HG03095 (cell line): Measurements from ENCODE around the gene FLT4.

Experiments used
- ATAC-seq: cut with Tn5 transposase; IDR thresholded peaks from one replicate; pipeline ENCODE4 v1.9.1; 2021; ENCODE audit warnings: moderate library complexity; ENCODE audit not compliant: unreplicated experiment

The FLT4 gene

GRCh38 chr5:180643191-180643851 lies 6.1 kb downstream of the FLT4 start:
- ATAC-seq: no peak

- no peak for ATAC-seq
Measured at GRCh38 chr5:180642779-180643178, 6.6 kb downstream of the FLT4 start.

DNA sequence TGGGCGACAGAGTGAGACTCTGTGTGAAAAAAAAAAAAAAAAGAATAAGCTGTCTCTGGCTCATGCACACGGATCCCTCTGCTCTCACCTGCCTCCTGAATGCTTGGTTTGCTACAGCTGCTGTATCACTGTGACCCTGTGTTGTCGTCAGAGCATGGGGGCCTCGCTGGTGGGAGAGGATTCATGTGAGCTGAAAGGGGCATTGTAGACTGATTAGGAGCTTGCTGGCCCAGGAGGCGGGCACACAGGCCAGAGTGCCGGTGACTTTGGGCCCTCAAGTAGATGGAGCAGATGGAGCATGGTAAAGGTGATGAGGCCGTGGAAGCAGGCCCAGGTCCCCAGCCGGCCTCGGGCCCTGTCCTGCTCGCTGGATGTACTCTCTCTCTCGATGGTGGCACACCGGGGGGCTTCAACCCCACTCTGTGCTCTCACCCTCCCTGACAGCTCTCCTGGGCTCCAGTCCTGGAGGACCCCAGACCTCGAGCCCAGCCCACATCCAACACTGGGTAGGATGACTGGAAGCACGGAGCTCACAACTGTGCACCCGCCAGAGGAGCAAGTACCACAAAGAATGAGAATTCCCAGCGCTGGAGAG lies 7.1 kb downstream of the FLT4 start:
- ATAC-seq: no peak

- no peak for ATAC-seq
Measured at GRCh38 chr5:180641566-180641900, 7.9 kb downstream of the FLT4 start.

GRCh38 chr5:180640861-180641565 lies 8.4 kb downstream of the FLT4 start:
- ATAC-seq: no peak

DNA sequence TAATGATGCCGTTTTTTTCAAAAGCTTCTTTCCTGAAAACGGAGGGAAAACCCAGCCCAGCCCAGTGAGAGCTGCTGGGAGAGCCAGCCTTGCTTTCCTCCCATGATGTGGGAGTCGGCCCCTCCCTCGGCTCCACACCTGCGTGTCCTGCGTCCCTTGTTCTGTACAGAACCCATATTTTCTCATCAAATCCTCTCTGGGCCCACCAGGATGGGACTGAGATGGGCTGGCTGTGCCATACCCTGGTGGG lies 8.9 kb downstream of the FLT4 start:
- no peak for ATAC-seq

DNA sequence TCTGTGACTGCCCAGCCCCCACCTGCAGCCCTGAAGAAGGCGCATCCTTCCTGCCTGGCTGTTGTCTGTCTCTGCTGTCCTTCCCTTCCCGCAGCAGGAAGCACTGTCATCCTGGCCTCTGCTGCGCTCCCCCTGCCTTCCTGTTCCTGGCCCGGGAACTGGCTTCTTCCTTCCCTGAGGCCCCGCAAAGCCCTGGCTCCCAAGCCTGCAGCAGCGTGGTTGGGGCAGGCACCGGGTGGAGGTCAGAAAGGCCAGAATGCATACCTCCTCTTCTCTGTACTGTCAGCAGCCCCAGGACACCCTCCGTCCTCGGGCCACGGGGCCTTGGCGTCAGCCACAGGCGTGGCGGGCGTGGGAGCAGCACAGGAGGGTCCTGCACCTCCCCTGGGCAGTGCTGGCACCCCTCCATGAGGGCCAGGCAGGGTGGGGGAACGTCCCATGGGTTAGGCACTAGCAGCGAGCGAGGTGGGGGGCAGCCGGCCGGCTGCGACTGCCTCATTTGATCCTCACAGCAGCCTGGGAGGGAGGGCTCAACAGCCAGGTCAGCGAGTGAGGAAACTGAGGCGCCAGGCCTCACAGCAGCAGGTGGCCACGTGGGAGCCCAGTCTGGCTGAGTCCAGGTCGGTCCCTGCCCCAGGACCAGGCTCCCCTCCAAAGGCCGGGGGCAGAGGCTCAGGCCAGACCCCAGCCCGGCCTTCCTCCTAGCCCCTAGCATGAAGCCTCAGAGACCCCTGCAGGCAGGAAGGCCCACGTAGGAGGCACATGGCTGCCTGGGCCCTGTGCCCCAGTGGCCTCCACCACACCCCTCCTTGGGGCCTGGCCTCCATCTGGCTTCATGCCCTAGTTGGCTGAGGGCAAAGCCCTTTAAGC lies 9.4 kb downstream of the FLT4 start:
- ATAC-seq: no peak

GRCh38 chr5:180639287-180639686 lies 10.1 kb downstream of the FLT4 start:
- no peak for ATAC-seq

DNA sequence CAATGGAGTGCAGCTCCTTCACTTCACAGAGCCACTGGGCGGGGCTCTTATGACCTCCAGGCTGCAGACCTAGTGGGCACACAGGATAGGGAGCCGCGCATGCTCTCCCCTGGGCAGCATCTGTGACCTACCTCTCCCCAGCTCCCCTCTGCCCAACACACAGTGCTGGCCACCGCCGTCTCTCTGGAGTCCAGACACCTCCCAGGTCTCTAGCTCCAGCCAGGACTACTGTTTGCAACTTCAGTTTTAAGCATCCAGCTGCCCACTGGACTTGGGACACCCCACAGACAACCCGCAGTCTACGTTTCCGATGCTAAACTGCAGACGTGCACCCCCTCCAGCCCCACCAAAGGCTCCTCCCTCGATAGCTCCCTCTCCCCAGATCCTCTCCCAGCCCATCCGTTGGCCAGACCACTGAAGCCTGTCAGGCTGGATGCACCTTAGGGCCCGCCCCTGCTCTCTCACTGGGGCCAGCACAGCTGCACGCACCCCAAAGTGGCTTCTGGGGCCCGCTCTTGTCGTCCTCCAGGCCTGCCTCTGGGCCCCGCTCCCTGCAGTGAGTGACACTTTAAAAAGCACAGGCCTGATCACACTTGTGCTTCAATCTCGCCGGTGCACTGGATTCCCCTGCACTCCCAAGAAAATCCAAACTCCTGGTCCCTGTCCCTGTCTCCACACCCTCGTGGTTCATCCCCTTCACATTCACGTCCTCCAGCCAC lies 11.3 kb downstream of the FLT4 start:
- no peak for ATAC-seq

GRCh38 chr5:180636403-180637075 lies 12.9 kb downstream of the FLT4 start:
- ATAC-seq: no peak

- ATAC-seq: no peak
Measured at GRCh38 chr5:180636016-180636402, 13.4 kb downstream of the FLT4 start.

- no peak for ATAC-seq
Measured at GRCh38 chr5:180633283-180634177, 15.9 kb downstream of the FLT4 start.

DNA sequence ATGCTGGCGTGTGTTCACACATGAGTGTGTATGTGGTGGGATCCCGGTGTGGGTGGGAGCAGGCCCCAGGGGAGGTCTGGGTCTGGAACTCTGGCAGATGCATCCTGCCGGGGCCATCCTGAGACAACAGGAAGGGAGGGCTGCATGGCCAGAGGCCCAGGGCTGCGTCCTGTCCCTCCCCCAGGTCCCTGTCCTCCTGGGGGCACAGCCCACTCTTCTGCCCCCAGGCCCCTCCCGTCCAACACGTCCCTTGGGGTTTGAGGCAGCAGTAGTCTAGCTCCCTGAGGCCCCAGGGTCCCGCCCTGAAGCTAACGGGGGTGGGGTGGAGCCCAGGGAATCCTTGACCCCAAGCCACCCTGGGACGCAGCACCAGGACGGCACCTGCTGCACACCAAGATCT lies 16.6 kb downstream of the FLT4 start:
- no peak for ATAC-seq

DNA sequence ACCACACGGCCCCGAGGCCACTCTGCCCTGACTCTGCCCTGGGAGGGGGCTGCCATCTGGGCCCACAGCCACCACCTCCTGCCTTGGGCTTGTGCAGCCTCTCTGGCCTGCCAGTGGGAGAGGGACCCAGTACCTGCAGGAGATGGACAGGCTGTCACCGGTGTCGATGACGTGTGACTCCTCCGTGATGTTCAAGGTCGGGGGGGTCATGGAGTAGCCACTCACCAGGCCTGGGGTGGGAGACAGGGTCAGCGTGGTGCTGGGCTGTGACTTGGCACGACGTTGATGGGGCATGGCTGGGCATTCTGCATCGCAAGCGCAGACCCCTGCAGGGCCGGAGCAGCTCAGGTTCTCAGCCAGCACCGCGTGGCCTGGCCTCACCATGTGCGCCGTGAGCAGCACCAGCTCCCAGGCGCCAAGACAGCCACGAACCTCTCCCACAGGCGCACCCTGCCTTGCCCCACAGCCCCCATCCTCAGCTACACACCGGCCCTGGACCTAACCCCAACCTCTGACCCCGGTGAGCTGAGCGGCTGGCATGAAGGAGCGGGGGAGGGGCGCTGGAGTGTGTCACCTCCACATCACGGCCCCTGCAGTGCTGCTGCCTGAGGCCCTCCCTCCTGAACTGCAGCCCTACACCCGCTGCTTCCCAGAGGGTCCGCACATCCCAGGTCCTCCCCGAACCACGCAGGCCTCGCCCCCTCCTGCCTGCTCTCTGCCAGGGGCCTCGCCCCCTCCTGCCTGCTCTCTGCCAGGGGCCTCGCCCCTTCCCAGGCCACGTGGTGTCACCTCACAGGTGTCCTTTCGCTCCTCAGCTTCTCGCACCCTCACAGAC lies 17.6 kb downstream of the FLT4 start:
- ATAC-seq: no peak

GRCh38 chr5:180630426-180630825 lies 19.0 kb downstream of the FLT4 start:
- no peak for ATAC-seq

DNA sequence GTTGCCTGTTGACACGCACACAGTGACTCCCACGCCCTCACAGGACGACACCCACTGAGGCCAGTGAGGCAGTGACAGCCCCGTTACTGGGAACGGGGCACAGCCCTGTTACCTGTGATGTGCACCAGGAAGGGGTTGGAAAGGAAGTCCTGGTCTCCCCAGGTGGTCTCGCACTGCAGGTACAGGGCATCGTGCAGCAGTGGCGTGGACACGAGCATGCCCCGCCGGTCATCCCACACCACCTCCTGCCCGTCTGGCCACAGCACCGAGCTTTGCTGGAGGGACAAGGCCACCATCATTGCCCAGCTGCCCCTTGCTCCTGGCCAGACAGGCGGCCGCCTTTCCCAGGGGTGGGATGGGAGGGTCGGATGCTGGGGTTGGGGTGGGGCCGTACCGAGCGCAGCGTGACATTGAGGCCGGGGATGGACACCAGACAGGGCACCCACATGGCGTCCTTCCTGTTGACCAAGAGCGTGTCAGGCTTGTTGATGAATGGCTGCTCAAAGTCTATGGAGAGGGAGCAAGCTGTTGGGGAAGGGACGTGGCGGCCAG lies 19.5 kb downstream of the FLT4 start:
- ATAC-seq: no peak

GRCh38 chr5:180628827-180629750 lies 20.3 kb downstream of the FLT4 start:
- no peak for ATAC-seq
